Loucy (cell line): ENCODE measurements around the gene PTPRN2.

Experiments
- H2AFZ ChIP-seq: fragments of 200-600 bp; sonication (generic); 2 replicates; pipeline ENCODE4 v1.6.0; 2016; ENCODE audit warnings: antibody characterized with exemption, mild to moderate bottlenecking, low read length, moderate library complexity
- H3F3A ChIP-seq: fragments of 200-600 bp; 2 replicates; pipeline ENCODE4 v1.6.0; 2016; ENCODE audit warnings: antibody characterized with exemption, low read depth, mild to moderate bottlenecking
- H3K27me3 ChIP-seq: fragments of 200-600 bp; sonication (generic); 2 replicates; pipeline ENCODE4 v1.6.1; 2014; ENCODE audit warnings: low read length, mild to moderate bottlenecking; ENCODE audit not compliant: insufficient read depth, poor library complexity, severe bottlenecking
- H3K36me3 ChIP-seq: fragments of 200-600 bp; sonication (generic); 2 replicates; pipeline ENCODE4 v1.6.1; 2016; ENCODE audit warnings: low read length; ENCODE audit not compliant: insufficient read depth
- H3K4me1 ChIP-seq: fragments of 200-600 bp; sonication (generic); 2 replicates; pipeline ENCODE4 v1.5.1; 2014; ENCODE audit warnings: low read length, mild to moderate bottlenecking; ENCODE audit not compliant: insufficient read depth, poor library complexity, severe bottlenecking
- H3K4me2 ChIP-seq: fragments of 200-600 bp; sonication (generic); 2 replicates; pipeline ENCODE4 v1.6.0; 2014; ENCODE audit warnings: antibody characterized with exemption, low read length, low read depth, mild to moderate bottlenecking; ENCODE audit not compliant: poor library complexity, severe bottlenecking
- H3K4me3 ChIP-seq: fragments of 200-600 bp; sonication (generic); 2 replicates; pipeline ENCODE4 v1.5.1; 2014; ENCODE audit warnings: low read length, mild to moderate bottlenecking, mixed read lengths; ENCODE audit not compliant: poor library complexity, severe bottlenecking
- H3K79me2 ChIP-seq: fragments of 200-600 bp; sonication (generic); 2 replicates; pipeline ENCODE4 v1.6.1; 2014; ENCODE audit warnings: low read length; ENCODE audit not compliant: insufficient read depth
- H3K9ac ChIP-seq: fragments of 200-600 bp; sonication (generic); 2 replicates; pipeline ENCODE4 v1.6.0; 2014; ENCODE audit warnings: mild to moderate bottlenecking, low read depth, low read length, moderate library complexity; ENCODE audit not compliant: poor library complexity, severe bottlenecking
- H3K9me2 ChIP-seq: fragments of 200-600 bp; sonication (generic); replicated peaks from 2 replicates; pipeline ENCODE4 v1.6.1; 2016; ENCODE audit warnings: low read depth, low read length, mixed read lengths
- H3K9me3 ChIP-seq: fragments of 200-600 bp; sonication (generic); 2 replicates; pipeline ENCODE4 v1.6.1; 2014; ENCODE audit warnings: mild to moderate bottlenecking, antibody characterized with exemption, low read length, low read depth; ENCODE audit not compliant: insufficient read depth
- H4K20me1 ChIP-seq: fragments of 200-600 bp; sonication (generic); 2 replicates; pipeline ENCODE4 v1.6.0; 2014; ENCODE audit warnings: antibody characterized with exemption, low read length, mild to moderate bottlenecking; ENCODE audit not compliant: insufficient read depth, poor library complexity, severe bottlenecking
- CTCF ChIP-seq: fragments of 200-600 bp; sonication (generic); conservative IDR thresholded peaks from 2 replicates; pipeline ENCODE4 v1.5.1; 2014; ENCODE audit warnings: mild to moderate bottlenecking, antibody characterized with exemption, low read length
- EZH2phosphoT487 ChIP-seq: fragments of 200-600 bp; IDR thresholded peaks from 2 replicates; pipeline ENCODE4 v1.6.1; 2018; ENCODE audit warnings: antibody characterized with exemption, mild to moderate bottlenecking, moderate library complexity, borderline replicate concordance

The PTPRN2 gene

GRCh38 chr7:158327571-158328180 lies 259.9 kb downstream of the PTPRN2 start:
- Histone ChIP-seq H3K9me3 (peaks cover 17% of the 10 kb centered on the region; the same call in 1 of the 2 replicates), H3K79me2 (no peaks in the 10 kb centered on the region), H3F3A (no peaks in the 10 kb centered on the region), H3K9me2 (no peaks in the 10 kb centered on the region), H3K9ac (no peak overlapping the region), H4K20me1 (no peaks in the 10 kb centered on the region), H3K4me3 (no peak overlapping the region), H2AFZ (no peak overlapping the region), H3K4me1 (no peaks in the 10 kb centered on the region), H3K4me2 (no peak overlapping the region), H3K36me3 (no peaks in the 10 kb centered on the region), H3K27me3 (no peaks in the 10 kb centered on the region)
- TF ChIP-seq EZH2phosphoT487, result no peak
- TF ChIP-seq CTCF, result no peak

DNA sequence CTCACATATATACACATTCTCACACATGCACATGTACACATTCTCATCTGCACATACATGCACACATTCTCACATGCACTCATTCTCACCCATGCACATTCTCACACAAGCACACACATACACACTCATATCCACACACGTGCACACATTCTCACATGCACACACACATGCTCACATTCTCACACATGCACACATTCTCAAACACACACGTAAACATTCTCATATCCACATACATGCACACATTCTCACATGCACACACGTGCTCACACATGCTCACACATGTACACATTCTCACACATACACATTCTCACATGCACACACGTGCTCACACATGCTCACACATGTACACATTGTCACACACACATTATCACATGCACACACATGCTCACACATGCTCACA lies 260.6 kb downstream of the PTPRN2 start:
- Histone ChIP-seq H3K4me1 (no peaks in the 10 kb centered on the region), H3K9ac (no peak overlapping the region), H3F3A (no peaks in the 10 kb centered on the region), H3K36me3 (no peaks in the 10 kb centered on the region), H3K4me2 (no peak overlapping the region), H3K9me3 (peaks cover 17% of the 10 kb centered on the region; the same call in 1 of the 2 replicates), H3K9me2 (no peaks in the 10 kb centered on the region), H3K79me2 (no peaks in the 10 kb centered on the region), H3K27me3 (no peaks in the 10 kb centered on the region), H2AFZ (no peak overlapping the region), H4K20me1 (no peaks in the 10 kb centered on the region), H3K4me3 (no peak overlapping the region)
- TF ChIP-seq EZH2phosphoT487, result no peak
- TF ChIP-seq CTCF, result no peak

DNA sequence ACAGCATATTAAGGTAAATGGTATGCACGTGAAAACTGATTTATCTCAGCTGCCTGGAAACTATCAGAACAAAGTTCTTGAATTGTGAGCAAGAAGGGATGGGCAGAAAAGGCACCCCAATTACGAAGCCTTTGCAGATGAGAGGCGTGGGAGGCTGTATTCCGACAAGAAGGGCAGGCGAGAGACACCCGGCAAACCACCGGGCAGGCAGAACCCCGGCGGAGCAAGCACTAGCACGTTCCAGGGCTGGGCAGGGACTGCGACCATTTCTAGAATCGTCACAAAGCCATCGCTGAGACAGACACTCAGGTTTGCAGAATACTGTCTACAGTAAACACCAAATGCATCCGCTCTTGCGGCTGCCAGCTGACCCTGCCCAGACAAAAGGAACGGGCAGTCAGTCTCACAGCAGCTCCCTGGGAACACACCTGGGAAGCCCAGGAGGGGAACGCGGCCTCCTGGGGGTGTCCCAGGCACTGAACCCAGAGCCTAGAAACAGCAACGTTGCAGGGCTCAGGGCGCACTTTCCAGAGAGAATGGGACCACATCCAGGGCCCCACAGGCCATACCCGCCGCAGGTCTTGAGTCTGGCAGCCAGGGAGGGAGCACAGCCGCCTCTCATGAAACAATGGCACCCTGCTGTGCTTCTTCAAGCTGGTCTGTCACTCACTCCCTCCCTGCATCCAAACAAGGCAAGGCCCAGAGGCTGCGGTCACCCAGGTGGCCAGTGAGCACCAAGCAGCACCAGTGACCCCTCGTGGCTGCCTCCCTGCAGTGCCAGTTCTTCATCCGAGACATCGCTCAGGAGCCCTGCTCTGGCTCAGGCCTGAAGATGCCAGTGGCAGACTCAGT lies 261.9 kb downstream of the PTPRN2 start:
- Histone ChIP-seq H3K27me3 (no peaks in the 10 kb centered on the region), H3K4me2 (no peak overlapping the region), H3K9ac (no peak overlapping the region), H2AFZ (no peak overlapping the region), H3K36me3 (no peaks in the 10 kb centered on the region), H3K4me3 (no peak overlapping the region), H3K4me1 (no peaks in the 10 kb centered on the region), H3F3A (no peaks in the 10 kb centered on the region), H3K9me3 (peaks cover 19% of the 10 kb centered on the region; the same call in 1 of the 2 replicates), H4K20me1 (no peaks in the 10 kb centered on the region), H3K9me2 (no peaks in the 10 kb centered on the region), H3K79me2 (no peaks in the 10 kb centered on the region)
- no peak for TF ChIP-seq EZH2phosphoT487
- no peak for TF ChIP-seq CTCF
